HepG2 (cell line): ENCODE data around the gene RAPSN. TPM values are rescaled to one million over a fixed set of nuclear protein-coding genes. Genes with fewer than 3 reads are reported as not detected.

Source experiments
- ATF1 ChIP-seq: IDR thresholded peaks from 2 replicates; pipeline ENCODE4 v1.6.1; 2016; ENCODE audit warnings: mild to moderate bottlenecking, control low read depth
- HMG20A ChIP-seq: IDR thresholded peaks from 2 replicates; pipeline ENCODE4 v1.6.1; 2016; ENCODE audit warnings: borderline replicate concordance
- HOXA9 ChIP-seq: sonication (generic); formaldehyde crosslinking; IDR thresholded peaks from 2 replicates; pipeline ENCODE4 v1.8.1; 2022; ENCODE audit warnings: missing genetic modification reagents, mild to moderate bottlenecking, moderate library complexity, borderline replicate concordance
- NFATC3 ChIP-seq: sonication (generic); formaldehyde crosslinking; IDR thresholded peaks from 2 replicates; pipeline ENCODE4 v1.5.1; 2020; ENCODE audit warnings: mild to moderate bottlenecking, missing genetic modification reagents
- NR3C1 ChIP-seq: sonication (generic); formaldehyde crosslinking; IDR thresholded peaks from 2 replicates; pipeline ENCODE4 v1.4.0; 2020; ENCODE audit warnings: missing genetic modification reagents
- RBM22 ChIP-seq: fragments of 200-400 bp; formaldehyde crosslinking; optimal IDR thresholded peaks from 2 replicates; pipeline ENCODE3; 2017; ENCODE audit warnings: mild to moderate bottlenecking, low read length, moderate library complexity
- ZC3H13 ChIP-seq: sonication (generic); formaldehyde crosslinking; IDR thresholded peaks from 2 replicates; pipeline ENCODE4 v1.8.1; 2023; ENCODE audit warnings: mild to moderate bottlenecking, missing genetic modification reagents, moderate library complexity
- ZFP90 ChIP-seq: sonication (generic); formaldehyde crosslinking; IDR thresholded peaks from 2 replicates; pipeline ENCODE4 v1.8.0; 2022; ENCODE audit warnings: missing genetic modification reagents, mild to moderate bottlenecking, inconsistent platforms, borderline replicate concordance
- ZNF577 ChIP-seq: sonication (generic); formaldehyde crosslinking; IDR thresholded peaks from 2 replicates; pipeline ENCODE4 v1.4.0; 2020; ENCODE audit warnings: mild to moderate bottlenecking, low read depth, missing genetic modification reagents, borderline replicate concordance
- ZNF781 ChIP-seq: sonication (generic); formaldehyde crosslinking; IDR thresholded peaks from 2 replicates; pipeline ENCODE4 v1.5.1; 2020; ENCODE audit warnings: borderline replicate concordance, mild to moderate bottlenecking, missing genetic modification reagents; ENCODE audit errors: not compliant biosample characterization
- polyA plus RNA-seq, 8 experiments: library from polyadenylated mRNA; depleted of rRNA in 3 of 8; stranded (reverse) in 7 of 8; unstranded in 1 of 8; fragments of >200 nt; fragmentation: Illumina TruSeq in 4 of 8; extraction: Trizol in 4 of 8; gene quantifications; 2 replicates each; pipeline versions ENCODE4 v1.2.1 to v1.2.3, GENCODE V29; 2011 to 2016; ENCODE audit warnings: low read depth in 4 of 8, missing spikeins in 1 of 8, mixed read lengths in 1 of 8; ENCODE audit not compliant: insufficient read depth in 1 of 8
- total RNA-seq, 5 experiments: library from RNA; depleted of rRNA; stranded (reverse); fragments of >200 nt; fragmentation: Illumina TruSeq; extraction: Trizol; gene quantifications; 2 replicates each; pipeline ENCODE4 v1.2.3, GENCODE V29; 2016; ENCODE audit warnings: low read depth in 1 of 5
- TF ChIP-seq, protein P1 (sequence below): sonication (generic); formaldehyde crosslinking; IDR thresholded peaks from 2 replicates; pipeline ENCODE4 v1.8.0; 2022; ENCODE audit warnings: mild to moderate bottlenecking, missing genetic modification reagents, borderline replicate concordance
- TF ChIP-seq, protein P2 (sequence below), 2 experiments: sonication (generic) in 1 of 2; formaldehyde crosslinking in 1 of 2; IDR thresholded peaks; 2 replicates each; pipeline versions ENCODE4 v1.5.1 to v1.6.1; 2011 to 2020; ENCODE audit warnings: borderline replicate concordance in 1 of 2, low read depth in 1 of 2, low read length in 1 of 2, mild to moderate bottlenecking in 1 of 2, missing genetic modification reagents in 1 of 2, moderate library complexity in 1 of 2
- TF ChIP-seq, protein P3 (sequence below): sonication (generic); formaldehyde crosslinking; conservative IDR thresholded peaks from 2 replicates; pipeline ENCODE4 v1.8.0; 2022; ENCODE audit warnings: mild to moderate bottlenecking, moderate library complexity, missing genetic modification reagents
- TF ChIP-seq, protein P4 (sequence below): sonication (generic); formaldehyde crosslinking; IDR thresholded peaks from 2 replicates; pipeline ENCODE4 v1.4.0; 2020; ENCODE audit warnings: mild to moderate bottlenecking, missing genetic modification reagents
- TF ChIP-seq, protein P5 (sequence below): sonication (generic); formaldehyde crosslinking; IDR thresholded peaks from 2 replicates; pipeline ENCODE4 v1.4.0; 2020; ENCODE audit warnings: missing genetic modification reagents
- TF ChIP-seq, protein P6 (sequence below): sonication (generic); formaldehyde crosslinking; IDR thresholded peaks from 2 replicates; pipeline ENCODE4 v1.4.0; 2020; ENCODE audit warnings: mild to moderate bottlenecking, missing genetic modification reagents
- TF ChIP-seq, protein P7 (sequence below): conservative IDR thresholded peaks from 2 replicates; pipeline ENCODE4 v1.6.1; 2018; ENCODE audit warnings: missing genetic modification reagents

Gene RAPSN
- total and polyA plus RNA-seq, 2 of the 13 experiments (the other 11 are each of a cell fraction or from before 2014, with no cell fraction given): 0.15 to 1.2 TPM

DNA sequence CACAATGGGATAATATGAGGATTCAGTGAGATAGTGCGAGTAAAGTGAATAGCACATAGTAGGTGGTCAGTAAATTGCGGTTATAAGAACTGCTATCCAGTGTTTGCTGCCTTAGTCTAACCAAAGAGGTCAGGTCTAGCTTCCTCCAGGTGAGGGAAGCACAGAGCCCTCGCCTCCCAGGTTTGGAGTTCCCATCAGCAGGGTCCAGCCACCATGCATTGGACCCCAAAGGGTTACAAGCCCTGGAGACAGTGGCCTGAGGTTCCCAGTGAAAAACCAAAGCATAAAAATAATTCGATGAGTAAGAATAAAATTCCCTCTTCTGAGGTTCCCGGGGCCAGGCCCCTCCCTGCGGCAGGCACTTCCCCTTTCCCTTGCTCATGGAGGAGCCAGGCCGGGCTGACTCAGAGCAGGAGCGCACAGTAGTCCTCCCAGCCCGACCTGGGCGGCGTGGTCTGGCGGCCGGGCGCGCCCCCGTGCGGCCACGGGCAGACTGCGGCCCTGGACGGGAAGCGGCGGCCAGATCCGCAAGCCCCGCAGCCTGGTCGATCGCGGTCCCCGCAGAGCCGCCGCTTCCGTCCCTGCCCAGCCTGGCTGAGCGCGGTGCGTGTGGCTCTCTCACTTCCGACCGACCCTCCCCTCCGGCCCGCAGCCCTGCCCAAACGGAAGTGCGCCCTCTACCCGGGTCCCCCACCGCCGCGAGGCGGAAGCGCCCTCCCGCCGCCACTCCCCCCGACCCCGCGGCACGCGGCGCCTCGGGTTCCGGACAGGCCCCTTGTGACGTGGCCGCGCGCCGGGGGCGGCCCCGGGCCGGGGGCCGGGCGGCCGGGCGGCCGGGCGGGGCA, 41.0 kb downstream of the RAPSN start, which contains the start of gene SLC39A13 (continued):
- TF ChIP-seq, protein P1, sequence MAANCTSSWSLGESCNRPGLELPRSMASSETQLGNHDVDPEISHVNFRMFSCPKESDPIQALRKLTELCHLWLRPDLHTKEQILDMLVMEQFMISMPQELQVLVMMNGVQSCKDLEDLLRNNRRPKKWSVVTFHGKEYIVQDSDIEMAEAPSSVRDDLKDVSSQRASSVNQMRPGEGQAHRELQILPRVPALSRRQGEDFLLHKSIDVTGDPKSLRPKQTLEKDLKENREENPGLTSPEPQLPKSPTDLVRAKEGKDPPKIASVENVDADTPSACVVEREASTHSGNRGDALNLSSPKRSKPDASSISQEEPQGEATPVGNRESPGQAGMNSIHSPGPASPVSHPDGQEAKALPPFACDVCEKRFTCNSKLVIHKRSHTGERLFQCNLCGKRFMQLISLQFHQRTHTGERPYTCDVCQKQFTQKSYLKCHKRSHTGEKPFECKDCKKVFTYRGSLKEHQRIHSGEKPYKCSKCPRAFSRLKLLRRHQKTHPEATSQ (CRISPR knock-in tag): peak; percentile 78; the same call in 1 of the 2 replicates
- TF ChIP-seq, protein P2, sequence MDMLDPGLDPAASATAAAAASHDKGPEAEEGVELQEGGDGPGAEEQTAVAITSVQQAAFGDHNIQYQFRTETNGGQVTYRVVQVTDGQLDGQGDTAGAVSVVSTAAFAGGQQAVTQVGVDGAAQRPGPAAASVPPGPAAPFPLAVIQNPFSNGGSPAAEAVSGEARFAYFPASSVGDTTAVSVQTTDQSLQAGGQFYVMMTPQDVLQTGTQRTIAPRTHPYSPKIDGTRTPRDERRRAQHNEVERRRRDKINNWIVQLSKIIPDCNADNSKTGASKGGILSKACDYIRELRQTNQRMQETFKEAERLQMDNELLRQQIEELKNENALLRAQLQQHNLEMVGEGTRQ (IDR thresholded peaks at IDR 0.05; ENCODE audit: low read depth, low read length): no peak
- TF ChIP-seq, protein P2 (CRISPR knock-in tag; IDR thresholded peaks at IDR 0.05; ENCODE audit: borderline replicate concordance): no peak
- TF ChIP-seq, protein P3, sequence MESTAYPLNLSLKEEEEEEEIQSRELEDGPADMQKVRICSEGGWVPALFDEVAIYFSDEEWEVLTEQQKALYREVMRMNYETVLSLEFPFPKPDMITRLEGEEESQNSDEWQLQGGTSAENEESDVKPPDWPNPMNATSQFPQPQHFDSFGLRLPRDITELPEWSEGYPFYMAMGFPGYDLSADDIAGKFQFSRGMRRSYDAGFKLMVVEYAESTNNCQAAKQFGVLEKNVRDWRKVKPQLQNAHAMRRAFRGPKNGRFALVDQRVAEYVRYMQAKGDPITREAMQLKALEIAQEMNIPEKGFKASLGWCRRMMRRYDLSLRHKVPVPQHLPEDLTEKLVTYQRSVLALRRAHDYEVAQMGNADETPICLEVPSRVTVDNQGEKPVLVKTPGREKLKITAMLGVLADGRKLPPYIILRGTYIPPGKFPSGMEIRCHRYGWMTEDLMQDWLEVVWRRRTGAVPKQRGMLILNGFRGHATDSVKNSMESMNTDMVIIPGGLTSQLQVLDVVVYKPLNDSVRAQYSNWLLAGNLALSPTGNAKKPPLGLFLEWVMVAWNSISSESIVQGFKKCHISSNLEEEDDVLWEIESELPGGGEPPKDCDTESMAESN (CRISPR knock-in tag): peak; percentile 97
- no peak for TF ChIP-seq RBM22
- no peak for TF ChIP-seq NR3C1 (CRISPR knock-in tag)
- no peak; the same call in 1 of the 2 replicates for TF ChIP-seq ZC3H13 (CRISPR knock-in tag)
- TF ChIP-seq, protein P4, sequence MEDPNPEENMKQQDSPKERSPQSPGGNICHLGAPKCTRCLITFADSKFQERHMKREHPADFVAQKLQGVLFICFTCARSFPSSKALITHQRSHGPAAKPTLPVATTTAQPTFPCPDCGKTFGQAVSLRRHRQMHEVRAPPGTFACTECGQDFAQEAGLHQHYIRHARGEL: no peak
- TF ChIP-seq, protein P5, sequence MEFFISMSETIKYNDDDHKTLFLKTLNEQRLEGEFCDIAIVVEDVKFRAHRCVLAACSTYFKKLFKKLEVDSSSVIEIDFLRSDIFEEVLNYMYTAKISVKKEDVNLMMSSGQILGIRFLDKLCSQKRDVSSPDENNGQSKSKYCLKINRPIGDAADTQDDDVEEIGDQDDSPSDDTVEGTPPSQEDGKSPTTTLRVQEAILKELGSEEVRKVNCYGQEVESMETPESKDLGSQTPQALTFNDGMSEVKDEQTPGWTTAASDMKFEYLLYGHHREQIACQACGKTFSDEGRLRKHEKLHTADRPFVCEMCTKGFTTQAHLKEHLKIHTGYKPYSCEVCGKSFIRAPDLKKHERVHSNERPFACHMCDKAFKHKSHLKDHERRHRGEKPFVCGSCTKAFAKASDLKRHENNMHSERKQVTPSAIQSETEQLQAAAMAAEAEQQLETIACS (CRISPR knock-in tag): peak; percentile 74
- TF ChIP-seq NFATC3 (CRISPR knock-in tag): no peak
- TF ChIP-seq, protein P6, sequence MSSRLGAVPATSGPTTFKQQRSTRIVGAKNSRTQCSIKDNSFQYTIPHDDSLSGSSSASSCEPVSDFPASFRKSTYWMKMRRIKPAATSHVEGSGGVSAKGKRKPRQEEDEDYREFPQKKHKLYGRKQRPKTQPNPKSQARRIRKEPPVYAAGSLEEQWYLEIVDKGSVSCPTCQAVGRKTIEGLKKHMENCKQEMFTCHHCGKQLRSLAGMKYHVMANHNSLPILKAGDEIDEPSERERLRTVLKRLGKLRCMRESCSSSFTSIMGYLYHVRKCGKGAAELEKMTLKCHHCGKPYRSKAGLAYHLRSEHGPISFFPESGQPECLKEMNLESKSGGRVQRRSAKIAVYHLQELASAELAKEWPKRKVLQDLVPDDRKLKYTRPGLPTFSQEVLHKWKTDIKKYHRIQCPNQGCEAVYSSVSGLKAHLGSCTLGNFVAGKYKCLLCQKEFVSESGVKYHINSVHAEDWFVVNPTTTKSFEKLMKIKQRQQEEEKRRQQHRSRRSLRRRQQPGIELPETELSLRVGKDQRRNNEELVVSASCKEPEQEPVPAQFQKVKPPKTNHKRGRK (CRISPR knock-in tag): no peak
- TF ChIP-seq ATF1: no peak
- no peak for TF ChIP-seq ZNF577 (CRISPR knock-in tag)
- no peak for TF ChIP-seq ZNF781 (CRISPR knock-in tag)
- peak; percentile 25; the same call in 1 of the 2 replicates for TF ChIP-seq ZFP90 (CRISPR knock-in tag)
- TF ChIP-seq, protein P7, sequence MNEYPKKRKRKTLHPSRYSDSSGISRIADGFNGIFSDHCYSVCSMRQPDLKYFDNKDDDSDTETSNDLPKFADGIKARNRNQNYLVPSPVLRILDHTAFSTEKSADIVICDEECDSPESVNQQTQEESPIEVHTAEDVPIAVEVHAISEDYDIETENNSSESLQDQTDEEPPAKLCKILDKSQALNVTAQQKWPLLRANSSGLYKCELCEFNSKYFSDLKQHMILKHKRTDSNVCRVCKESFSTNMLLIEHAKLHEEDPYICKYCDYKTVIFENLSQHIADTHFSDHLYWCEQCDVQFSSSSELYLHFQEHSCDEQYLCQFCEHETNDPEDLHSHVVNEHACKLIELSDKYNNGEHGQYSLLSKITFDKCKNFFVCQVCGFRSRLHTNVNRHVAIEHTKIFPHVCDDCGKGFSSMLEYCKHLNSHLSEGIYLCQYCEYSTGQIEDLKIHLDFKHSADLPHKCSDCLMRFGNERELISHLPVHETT (CRISPR knock-in tag): peak; percentile 100
- 0 out of 2 replicates have a peak, but pooled peaks have one; percentile 7 for TF ChIP-seq HMG20A (CRISPR knock-in tag)
- no peak for TF ChIP-seq HOXA9 (CRISPR knock-in tag)
